ENCODE results near the gene GABPA. TPM values are rescaled to one million over a fixed set of nuclear protein-coding genes. Genes with fewer than 3 reads are reported as not detected.
"Not testable (repeated sequence)": the region's sequence is repeated elsewhere in the genome, so short reads cannot be mapped to it uniquely, and the experiment has no call there.

The GABPA gene
- polyA plus RNA-seq, 1 of the 3 experiments (the other 2 are of a cell fraction) = 6.2 TPM

- Histone ChIP-seq H4K20me1 (ENCODE audit: insufficient read depth) (no peaks in the 10 kb centered on the region), H3K9me2 (no peaks in the 10 kb centered on the region), H3F3A (replicated peaks; ENCODE audit: insufficient read depth) (peaks cover 4% of the 10 kb centered on the region), H2AFZ (ENCODE audit: low read depth) (no peak overlapping the region), H3K4me2 (no peak overlapping the region), H3K36me3 (replicated peaks in 1 of 2; ENCODE audit: control insufficient read depth in 1 of 2, insufficient read depth in 2 of 2, low read length in 1 of 2) (peaks cover 0 to 3% of the 10 kb centered on the region in 2 experiments), H3K9ac (no peak overlapping the region), H3K27me3 (ENCODE audit: insufficient read depth) (no peaks in the 10 kb centered on the region), H3K4me3 (ENCODE audit: low read depth in 2 of 2, low read length in 1 of 2) (no peak overlapping the region), H3K79me2 (ENCODE audit: insufficient read depth) (no peaks in the 10 kb centered on the region), H3K9me3 (no peaks in the 10 kb centered on the region), H3K4me1 (ENCODE audit: control insufficient read depth in 1 of 2, insufficient read depth in 2 of 2, low read depth in 1 of 2, low read length in 1 of 2) (no peaks in the 10 kb centered on the region), H3K27ac (ENCODE audit: low read depth in 2 of 2, low read length in 1 of 2) (no peak overlapping the region)
- TF ChIP-seq NFIC (IDR thresholded peaks at IDR 0.05; ENCODE audit: borderline replicate concordance) = no peak
- DNase-seq = no peak
- CTCF ChIA-PET = interaction anchor here (1.9 kb wide), 1 partner anchor 16 kb away, joined by 5 read pairs; no protein-coding TSS in a partner anchor
- POLR2A ChIA-PET = no interaction called here
- WGBS (ENCODE audit: low lambda C conversion rate) = 100% methylated on average over 3 of the region's 3 CpGs
These were observed 42.8 kb upstream of the GABPA start for GRCh38 chr21:25691976-25692375.

- H2AFZ ChIP-seq (ENCODE audit: low read depth); H3K27ac ChIP-seq (ENCODE audit: low read depth in 2 of 2, low read length in 1 of 2); H3K9me3 ChIP-seq; H3K4me3 ChIP-seq (ENCODE audit: low read depth in 2 of 2, low read length in 1 of 2); H3K4me1 ChIP-seq (ENCODE audit: control insufficient read depth in 1 of 2, insufficient read depth in 2 of 2, low read depth in 1 of 2, low read length in 1 of 2); POLR2A ChIA-PET; H3K9me2 ChIP-seq; DNase-seq; H3K4me2 ChIP-seq; H4K20me1 ChIP-seq (ENCODE audit: insufficient read depth); H3K36me3 ChIP-seq (replicated peaks in 1 of 2; ENCODE audit: control insufficient read depth in 1 of 2, insufficient read depth in 2 of 2, low read length in 1 of 2); H3K9ac ChIP-seq; CTCF ChIA-PET; H3K79me2 ChIP-seq (ENCODE audit: insufficient read depth); H3K27me3 ChIP-seq (ENCODE audit: insufficient read depth): not testable (repeated sequence)
- WGBS (ENCODE audit: low lambda C conversion rate) = 90% methylated on average over 24 of the region's 36 CpGs
- H3F3A ChIP-seq (replicated peaks; ENCODE audit: insufficient read depth) = peaks cover 12% of the 10 kb centered on the region
These were observed 39.3 kb upstream of the GABPA start for GRCh38 chr21:25695461-25695860.

GRCh38 chr21:25700741-25701140 lies 34.0 kb upstream of the GABPA start:
- no peak for DNase-seq
- ChIA-PET CTCF (interaction anchor here (1.2 to 4.8 kb wide), 2 partner anchors 77 to 92 kb away, joined by 3 to 34 read pairs; no protein-coding TSS in a partner anchor), POLR2A (no interaction called here)
- Histone ChIP-seq H3K4me3 (ENCODE audit: low read depth in 2 of 2, low read length in 1 of 2) (no peak overlapping the region), H3K4me1 (ENCODE audit: control insufficient read depth in 1 of 2, insufficient read depth in 2 of 2, low read depth in 1 of 2, low read length in 1 of 2) (no peaks in the 10 kb centered on the region), H3F3A (replicated peaks; ENCODE audit: insufficient read depth) (peaks cover 12% of the 10 kb centered on the region), H3K4me2 (no peak overlapping the region), H3K27me3 (ENCODE audit: insufficient read depth) (no peaks in the 10 kb centered on the region), H3K9me3 (no peaks in the 10 kb centered on the region), H3K36me3 (replicated peaks in 1 of 2; ENCODE audit: control insufficient read depth in 1 of 2, insufficient read depth in 2 of 2, low read length in 1 of 2) (peaks cover 0 to 4% of the 10 kb centered on the region in 2 experiments), H3K9ac (no peak overlapping the region), H3K9me2 (no peaks in the 10 kb centered on the region), H2AFZ (ENCODE audit: low read depth) (no peak overlapping the region), H4K20me1 (ENCODE audit: insufficient read depth) (no peaks in the 10 kb centered on the region), H3K79me2 (ENCODE audit: insufficient read depth) (no peaks in the 10 kb centered on the region), H3K27ac (ENCODE audit: low read depth in 2 of 2, low read length in 1 of 2) (no peak overlapping the region)
- 100% methylated on average over 1 of the region's 1 CpG for WGBS (ENCODE audit: low lambda C conversion rate)
- TF ChIP-seq PBX3 (IDR thresholded peaks at IDR 0.05) = no peak
- TF ChIP-seq TEAD4 (IDR thresholded peaks at IDR 0.05; ENCODE audit: borderline replicate concordance, insufficient read depth) = no peak
- no peak for TF ChIP-seq RFX5 (IDR thresholded peaks at IDR 0.05; ENCODE audit: low read length)
- TF ChIP-seq NFIC (IDR thresholded peaks at IDR 0.05; ENCODE audit: borderline replicate concordance) = no peak
- TF ChIP-seq USF1 (IDR thresholded peaks at IDR 0.05; ENCODE audit: borderline replicate concordance, low read depth) = no peak
- no peak for TF ChIP-seq CTCF (IDR thresholded peaks at IDR 0.05)
- TF ChIP-seq FOXJ3 (CRISPR knock-in tag; IDR thresholded peaks at IDR 0.05) = no peak
- TF ChIP-seq, protein P1, sequence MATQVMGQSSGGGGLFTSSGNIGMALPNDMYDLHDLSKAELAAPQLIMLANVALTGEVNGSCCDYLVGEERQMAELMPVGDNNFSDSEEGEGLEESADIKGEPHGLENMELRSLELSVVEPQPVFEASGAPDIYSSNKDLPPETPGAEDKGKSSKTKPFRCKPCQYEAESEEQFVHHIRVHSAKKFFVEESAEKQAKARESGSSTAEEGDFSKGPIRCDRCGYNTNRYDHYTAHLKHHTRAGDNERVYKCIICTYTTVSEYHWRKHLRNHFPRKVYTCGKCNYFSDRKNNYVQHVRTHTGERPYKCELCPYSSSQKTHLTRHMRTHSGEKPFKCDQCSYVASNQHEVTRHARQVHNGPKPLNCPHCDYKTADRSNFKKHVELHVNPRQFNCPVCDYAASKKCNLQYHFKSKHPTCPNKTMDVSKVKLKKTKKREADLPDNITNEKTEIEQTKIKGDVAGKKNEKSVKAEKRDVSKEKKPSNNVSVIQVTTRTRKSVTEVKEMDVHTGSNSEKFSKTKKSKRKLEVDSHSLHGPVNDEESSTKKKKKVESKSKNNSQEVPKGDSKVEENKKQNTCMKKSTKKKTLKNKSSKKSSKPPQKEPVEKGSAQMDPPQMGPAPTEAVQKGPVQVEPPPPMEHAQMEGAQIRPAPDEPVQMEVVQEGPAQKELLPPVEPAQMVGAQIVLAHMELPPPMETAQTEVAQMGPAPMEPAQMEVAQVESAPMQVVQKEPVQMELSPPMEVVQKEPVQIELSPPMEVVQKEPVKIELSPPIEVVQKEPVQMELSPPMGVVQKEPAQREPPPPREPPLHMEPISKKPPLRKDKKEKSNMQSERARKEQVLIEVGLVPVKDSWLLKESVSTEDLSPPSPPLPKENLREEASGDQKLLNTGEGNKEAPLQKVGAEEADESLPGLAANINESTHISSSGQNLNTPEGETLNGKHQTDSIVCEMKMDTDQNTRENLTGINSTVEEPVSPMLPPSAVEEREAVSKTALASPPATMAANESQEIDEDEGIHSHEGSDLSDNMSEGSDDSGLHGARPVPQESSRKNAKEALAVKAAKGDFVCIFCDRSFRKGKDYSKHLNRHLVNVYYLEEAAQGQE (IDR thresholded peaks at IDR 0.05; ENCODE audit: low read depth, low read length) = no peak
- TF ChIP-seq TCF12 (IDR thresholded peaks at IDR 0.05) = no peak
- TF ChIP-seq RAD21 (IDR thresholded peaks at IDR 0.05; ENCODE audit: low read length) = no peak
- no peak for TF ChIP-seq JUND (IDR thresholded peaks at IDR 0.05)
- TF ChIP-seq, protein P2, sequence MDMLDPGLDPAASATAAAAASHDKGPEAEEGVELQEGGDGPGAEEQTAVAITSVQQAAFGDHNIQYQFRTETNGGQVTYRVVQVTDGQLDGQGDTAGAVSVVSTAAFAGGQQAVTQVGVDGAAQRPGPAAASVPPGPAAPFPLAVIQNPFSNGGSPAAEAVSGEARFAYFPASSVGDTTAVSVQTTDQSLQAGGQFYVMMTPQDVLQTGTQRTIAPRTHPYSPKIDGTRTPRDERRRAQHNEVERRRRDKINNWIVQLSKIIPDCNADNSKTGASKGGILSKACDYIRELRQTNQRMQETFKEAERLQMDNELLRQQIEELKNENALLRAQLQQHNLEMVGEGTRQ (IDR thresholded peaks at IDR 0.05; ENCODE audit: borderline replicate concordance, low read depth, low read length) = no peak

Measured in SK-N-SH (cell line).